A549 (cell line): ENCODE results near the gene TFCP2L1. TPM values are rescaled to one million over a fixed set of nuclear protein-coding genes. Genes with fewer than 3 reads are reported as not detected.

Source experiments
- ATAC-seq, 2 experiments: fragments of 200-7000 bp in 1 of 2; fragments of >200 bp in 1 of 2; cut with Nextera tagmentation in 1 of 2; cut with Tn5 transposase in 1 of 2; 3 replicates each; pipeline versions ENCODE4 v1.8.0 to v1.9.1; 2018 to 2020; ENCODE audit warnings: mild to moderate bottlenecking in 1 of 2, moderate library complexity in 1 of 2
- CTCF ChIA-PET: fragments of 300-600 bp; sonication (Branson Sonifier 250); formaldehyde crosslinking; extraction: SDS; loops from one replicate; lab custom pipeline; 2021; ENCODE audit warnings: antibody characterized with exemption, inconsistent platforms; lab: Yijun Ruan, JAX
- POLR2A ChIA-PET: fragments of 350-600 bp; formaldehyde crosslinking; extraction: SDS; loops from one replicate; lab custom pipeline; 2021; ENCODE audit warnings: antibody characterized with exemption, inconsistent platforms; lab: Yijun Ruan, JAX
- DNase-seq, 2 experiments: peaks; one replicate each; pipeline versions ENCODE4 v3.0.0 to v3.0.0-alpha.2; 2011 to 2016; ENCODE audit warnings: low read depth in 1 of 2, low spot score in 1 of 2
- FAIRE-seq: peaks from 2 replicates; lab custom pipeline; 2011; peaks lifted over from hg19 to GRCh38; lab: Jason Lieb, UNC
- H3K27ac ChIP-seq, 2 experiments: fragments of >200 bp; sonication (Bioruptor Twin); formaldehyde crosslinking; 3 replicates each; pipeline ENCODE4 v1.5.1; 2016 to 2017
- H3K4me1 ChIP-seq: fragments of >200 bp; sonication (Bioruptor Twin); formaldehyde crosslinking; 3 replicates; pipeline ENCODE4 v1.6.1; 2016
- H3K4me2 ChIP-seq: fragments of >200 bp; sonication (Bioruptor Twin); formaldehyde crosslinking; 3 replicates; pipeline ENCODE4 v1.6.1; 2016
- H3K4me3 ChIP-seq: fragments of >200 bp; sonication (Bioruptor Twin); formaldehyde crosslinking; 3 replicates; pipeline ENCODE4 v1.5.1; 2016
- H3K9me3 ChIP-seq: fragments of >200 bp; sonication (Bioruptor Twin); formaldehyde crosslinking; 3 replicates; pipeline ENCODE4 v1.6.1; 2016
- ATOH8 ChIP-seq: fragments of 250-450 bp; sonication (Bioruptor Pico); IDR thresholded peaks from 2 replicates; pipeline ENCODE4 v1.5.0; 2020; ENCODE audit warnings: low read depth, mild to moderate bottlenecking, moderate library complexity
- BCL3 ChIP-seq: fragments of >200 bp; sonication (Bioruptor Twin); formaldehyde crosslinking; IDR thresholded peaks from 3 replicates; pipeline ENCODE4 v1.6.1; 2016
- CEBPB ChIP-seq, 2 experiments: fragments of >200 bp in 1 of 2; sonication (Bioruptor Twin) in 1 of 2; formaldehyde crosslinking in 1 of 2; IDR thresholded peaks; 2 replicates each; pipeline ENCODE4 v1.6.1; 2012 to 2016
- CHD2 ChIP-seq: fragments of 150-350 bp; IDR thresholded peaks from 2 replicates; pipeline ENCODE4 v1.6.1; 2014; ENCODE audit warnings: low read length; ENCODE audit not compliant: partially characterized antibody
- CHD4 ChIP-seq: fragments of 200-600 bp; sonication (generic); IDR thresholded peaks from 2 replicates; pipeline ENCODE4 v1.6.1; 2016; ENCODE audit warnings: antibody characterized with exemption, mild to moderate bottlenecking, borderline replicate concordance
- CTCF ChIP-seq: fragments of >200 bp; sonication (Bioruptor Twin); formaldehyde crosslinking; IDR thresholded peaks from 3 replicates; pipeline ENCODE4 v1.5.1; 2016
- E2F6 ChIP-seq: IDR thresholded peaks from 2 replicates; pipeline ENCODE4 v1.6.1; 2012; ENCODE audit warnings: low read depth, borderline replicate concordance
- EHF ChIP-seq: fragments of 250-450 bp; sonication (Bioruptor Pico); IDR thresholded peaks from 2 replicates; pipeline ENCODE4 v1.5.0; 2020; ENCODE audit warnings: mild to moderate bottlenecking
- ELK1 ChIP-seq: fragments of 150-350 bp; IDR thresholded peaks from 2 replicates; pipeline ENCODE4 v1.6.1; 2014; ENCODE audit warnings: low read depth, mild to moderate bottlenecking, low read length
- EP300 ChIP-seq, 2 experiments: fragments of >200 bp; sonication (Bioruptor Twin); formaldehyde crosslinking; IDR thresholded peaks; 2 replicates in 1 of 2; 3 replicates in 1 of 2; pipeline ENCODE4 v1.6.1; 2016 to 2017
- FOSB ChIP-seq: fragments of 250-450 bp; sonication (Bioruptor Pico); IDR thresholded peaks from 2 replicates; pipeline ENCODE4 v1.5.0; 2020; ENCODE audit warnings: mild to moderate bottlenecking, moderate library complexity
- FOXS1 ChIP-seq: fragments of 250-450 bp; sonication (Bioruptor Pico); IDR thresholded peaks from 2 replicates; pipeline ENCODE4 v1.5.0; 2020; ENCODE audit warnings: mild to moderate bottlenecking, moderate library complexity
- GATA3 ChIP-seq: IDR thresholded peaks from 2 replicates; pipeline ENCODE4 v1.6.1; 2012; ENCODE audit warnings: borderline replicate concordance
- HES2 ChIP-seq: fragments of >200 bp; sonication (Bioruptor Twin); formaldehyde crosslinking; IDR thresholded peaks from 2 replicates; pipeline ENCODE4 v1.6.1; 2016
- HOXA7 ChIP-seq: fragments of 250-450 bp; sonication (Bioruptor Pico); IDR thresholded peaks from 2 replicates; pipeline ENCODE4 v1.5.0; 2020; ENCODE audit warnings: mild to moderate bottlenecking, moderate library complexity
- HOXB5 ChIP-seq: fragments of 250-450 bp; sonication (Bioruptor Pico); IDR thresholded peaks from 2 replicates; pipeline ENCODE4 v1.5.0; 2020; ENCODE audit warnings: mild to moderate bottlenecking, moderate library complexity
- JUN ChIP-seq, 2 experiments: fragments of >200 bp; sonication (Bioruptor Twin); formaldehyde crosslinking; IDR thresholded peaks; 2 replicates in 1 of 2; 3 replicates in 1 of 2; pipeline ENCODE4 v1.6.1; 2016 to 2017
- KDM5A ChIP-seq: fragments of 200-600 bp; sonication (generic); IDR thresholded peaks from 2 replicates; pipeline ENCODE4 v1.6.1; 2016; ENCODE audit warnings: antibody characterized with exemption, mild to moderate bottlenecking
- MAFK ChIP-seq: fragments of 450-650 bp; IDR thresholded peaks from 2 replicates; pipeline ENCODE4 v1.6.1; 2014; ENCODE audit not compliant: partially characterized antibody
- NPAS2 ChIP-seq: fragments of 250-450 bp; sonication (Bioruptor Pico); IDR thresholded peaks from 2 replicates; pipeline ENCODE4 v1.8.0; 2022; ENCODE audit warnings: mild to moderate bottlenecking, moderate library complexity, borderline replicate concordance
- NR3C1 ChIP-seq: fragments of >200 bp; sonication (Bioruptor Twin); formaldehyde crosslinking; IDR thresholded peaks from 3 replicates; pipeline ENCODE4 v1.6.1; 2017
- POLR2A ChIP-seq: IDR thresholded peaks from 2 replicates; pipeline ENCODE4 v1.6.1; 2012; ENCODE audit warnings: mild to moderate bottlenecking, low read length
- SMC3 ChIP-seq: fragments of >200 bp; sonication (Bioruptor Twin); formaldehyde crosslinking; IDR thresholded peaks from 3 replicates; pipeline ENCODE4 v1.6.1; 2018; ENCODE audit warnings: inconsistent platforms
- TFCP2L1 ChIP-seq: fragments of 250-450 bp; sonication (Bioruptor Pico); IDR thresholded peaks from 2 replicates; pipeline ENCODE4 v1.5.0; 2021; ENCODE audit warnings: mild to moderate bottlenecking
- TP53 ChIP-seq: fragments of 250-450 bp; sonication (Bioruptor Pico); IDR thresholded peaks from 2 replicates; pipeline ENCODE4 v1.5.0; 2021; ENCODE audit warnings: mild to moderate bottlenecking, moderate library complexity
- USF2 ChIP-seq: fragments of 450-650 bp; IDR thresholded peaks from 2 replicates; pipeline ENCODE4 v1.6.1; 2014; ENCODE audit warnings: antibody characterized with exemption
- ZC3H11A ChIP-seq: fragments of 450-650 bp; IDR thresholded peaks from 2 replicates; pipeline ENCODE4 v1.6.1; 2014; ENCODE audit warnings: antibody characterized with exemption, mild to moderate bottlenecking
- ZFP36 ChIP-seq: fragments of 450-650 bp; IDR thresholded peaks from 2 replicates; pipeline ENCODE4 v1.6.1; 2014; ENCODE audit warnings: borderline replicate concordance; ENCODE audit not compliant: partially characterized antibody
- WGBS: methylation state at CpG from one replicate; pipeline ENCODE4 v1.1.6; 2017; ENCODE audit errors: missing lambda C conversion rate; 5-methylcytosine and 5-hydroxymethylcytosine counted together
- polyA plus RNA-seq, 4 experiments: library from polyadenylated mRNA; depleted of rRNA in 3 of 4; stranded (reverse); fragments of >200 nt; fragmentation: RNase III in 1 of 4; extraction: RNeasy Plus Mini Kit Qiagen cat#74134 plus additional on column Dnase treatment in 1 of 4; gene quantifications; 2 replicates in 3 of 4; 3 replicates in 1 of 4; pipeline ENCODE4 v1.2.3, GENCODE V29; 2011 to 2017

The TFCP2L1 gene
- polyA plus RNA-seq, 2 of the 4 experiments (the other 2 are of a cell fraction), result 1.3 to 3.1 TPM

- no peaks in the 10 kb centered on the region for H3K9me3 ChIP-seq
- 51% methylated on average over 6 of the region's 6 CpGs for WGBS
- ATAC-seq, result no peak
- ChIA-PET CTCF (no interaction called here), POLR2A (no interaction called here)
- no peak overlapping the region for H3K4me2 ChIP-seq
- DNase-seq, result no peak
- H3K27ac ChIP-seq, result no peak overlapping the region
- H3K4me3 ChIP-seq, result no peak overlapping the region
- TF ChIP-seq NPAS2 (CRISPR knock-in tag) (no peak), KDM5A (no peak), EHF (CRISPR knock-in tag) (no peak), CHD4 (no peak), ZC3H11A (no peak), GATA3 (no peak), TFCP2L1 (CRISPR knock-in tag) (no peak), FOSB (CRISPR knock-in tag) (no peak), ATOH8 (no peak), HOXB5 (no peak), EP300 (IDR thresholded peaks at IDR 0.05) (no peak), TP53 (no peak), BCL3 (no peak), CHD2 (no peak), USF2 (no peak), JUN (IDR thresholded peaks at IDR 0.05) (no peak), NR3C1 (no peak), CEBPB (IDR thresholded peaks at IDR 0.05) (no peak), SMC3 (no peak), HOXA7 (CRISPR knock-in tag) (no peak)
- peaks cover 3% of the 10 kb centered on the region; the same call in 1 of the 3 replicates for H3K4me1 ChIP-seq
- no peak for FAIRE-seq
Observed at GRCh38 chr2:121329786-121330185, 44.8 kb upstream of the TFCP2L1 start.

- no peaks in the 10 kb centered on the region for H3K9me3 ChIP-seq
- no peak overlapping the region for H3K27ac ChIP-seq
- TF ChIP-seq ELK1 (no peak), FOXS1 (CRISPR knock-in tag) (no peak), CTCF (no peak), E2F6 (no peak), ZFP36 (no peak), MAFK (no peak), CEBPB (IDR thresholded peaks at IDR 0.05) (no peak), POLR2A (no peak), HES2 (no peak)
- no peak overlapping the region for H3K4me3 ChIP-seq
- CTCF ChIA-PET, result interaction anchor here (0.6 to 1.2 kb wide), 4 partner anchors 30 to 441 kb away, joined by 3 to 4 read pairs (median 3); no protein-coding TSS in a partner anchor
- no peaks in the 10 kb centered on the region for H3K4me1 ChIP-seq
- no peak for FAIRE-seq
- ATAC-seq, result no peak
- 88% methylated on average over 8 of the region's 8 CpGs for WGBS
- POLR2A ChIA-PET, result no interaction called here
- no peak for DNase-seq
- H3K4me2 ChIP-seq, result no peak overlapping the region
Observed at GRCh38 chr2:121326628-121327027, 41.6 kb upstream of the TFCP2L1 start.
